Measurements from ENCODE around the gene RANBP10.

The RANBP10 gene

DNA sequence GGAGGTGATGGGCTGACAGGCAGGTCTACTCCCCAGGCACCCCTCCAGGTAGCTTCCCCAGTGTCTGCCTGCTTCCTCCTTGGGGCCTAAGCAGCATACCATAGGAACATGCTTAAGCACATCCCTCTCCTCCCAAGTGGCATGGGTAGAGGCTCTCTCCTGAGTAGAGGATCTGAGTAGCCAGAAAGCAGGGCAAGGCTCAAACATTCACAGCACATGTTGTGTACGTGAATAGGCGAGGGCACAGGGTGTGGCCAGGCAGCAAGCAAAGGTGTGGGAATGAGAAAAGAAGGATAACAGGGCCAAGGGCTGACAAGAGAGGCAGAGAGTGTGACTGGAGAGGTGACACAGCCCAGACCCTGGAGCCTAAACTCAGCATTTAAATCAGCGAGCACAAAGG is 57.5 kb downstream of the RANBP10 start:
- DNase-seq (ENCODE audit: low read depth in 2 of 2), result no peak

DNA sequence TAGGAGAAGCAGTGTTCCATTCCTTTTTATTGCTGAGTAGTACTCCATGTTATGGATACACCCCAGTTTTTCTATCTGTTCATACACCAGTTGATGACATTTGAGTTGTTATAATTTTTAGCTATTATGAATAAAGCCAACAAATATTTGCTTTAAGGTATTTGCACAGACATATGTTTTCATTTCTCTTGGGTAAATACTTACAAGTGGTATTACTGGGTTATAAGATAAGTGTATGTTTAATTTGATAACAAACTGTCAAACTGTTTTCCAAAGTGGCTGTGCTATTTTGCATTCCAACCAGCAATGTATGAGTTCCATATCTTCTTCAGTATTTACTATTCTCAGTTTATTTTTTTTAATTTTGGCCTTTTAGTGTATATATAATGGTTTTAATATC is 59.5 kb downstream of the RANBP10 start:
- no peak for DNase-seq (ENCODE audit: low read depth in 2 of 2)

DNA sequence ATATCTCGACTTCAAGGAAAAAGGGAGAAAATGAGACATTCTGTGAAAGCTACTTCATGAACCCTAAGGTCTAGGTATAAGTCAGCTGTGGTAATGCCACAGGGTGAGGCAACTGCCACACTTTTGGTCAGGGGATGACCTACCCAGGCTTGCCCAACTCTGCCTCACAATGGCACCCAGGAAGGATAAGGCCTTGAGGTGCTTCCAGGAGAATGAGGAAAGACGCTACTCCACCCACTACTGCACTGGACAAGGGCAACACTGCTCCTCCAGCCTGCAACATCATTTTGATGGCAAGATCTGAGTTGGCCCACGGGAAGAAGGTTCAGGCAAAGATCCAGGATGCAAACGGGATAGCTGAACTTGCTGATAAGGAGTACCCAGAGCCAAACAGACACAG is 65.2 kb downstream of the RANBP10 start:
- DNase-seq (ENCODE audit: low read depth in 2 of 2), result no peak

DNA sequence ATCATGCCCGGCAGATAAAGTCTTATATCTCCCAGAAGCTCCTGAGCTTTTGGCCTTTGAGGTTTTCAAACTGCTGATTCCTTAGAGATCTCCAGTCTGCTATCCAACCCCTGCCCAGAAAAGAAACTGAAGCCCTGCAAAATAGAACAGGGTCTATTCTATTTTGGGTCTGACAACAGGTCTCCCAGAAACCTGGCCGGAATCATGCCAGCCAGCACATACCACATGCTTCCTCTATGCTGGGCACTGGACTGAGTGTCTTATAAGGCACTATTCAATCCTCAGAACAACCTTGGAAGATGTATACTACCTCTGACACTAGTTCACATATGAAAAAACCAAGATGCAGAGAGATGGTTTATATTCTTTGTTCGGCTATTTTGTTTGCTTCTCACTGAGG is 66.0 kb downstream of the RANBP10 start:
- DNase-seq (ENCODE audit: low read depth in 2 of 2), result no peak

DNA sequence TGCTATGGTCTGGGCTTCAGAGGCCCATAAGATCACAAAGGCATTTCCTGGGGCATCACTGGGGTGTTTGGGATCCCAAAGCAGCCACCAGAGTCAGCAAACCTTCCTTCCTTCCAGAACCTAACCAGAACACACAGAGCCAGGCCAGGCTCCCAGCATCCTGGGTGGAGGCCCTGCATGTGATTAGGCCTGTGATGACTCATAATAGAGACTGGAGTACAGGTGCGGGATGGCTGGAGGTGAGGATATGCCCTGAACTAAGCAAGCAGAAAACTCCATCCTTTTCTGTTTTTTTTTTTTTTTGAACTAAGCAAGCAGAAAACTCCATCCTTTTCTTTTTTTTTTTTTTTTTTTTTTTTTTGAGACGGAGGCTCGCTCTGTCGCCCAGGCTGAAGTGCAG is 69.5 kb downstream of the RANBP10 start:
- DNase-seq (ENCODE audit: low read depth in 2 of 2), result no peak

DNA sequence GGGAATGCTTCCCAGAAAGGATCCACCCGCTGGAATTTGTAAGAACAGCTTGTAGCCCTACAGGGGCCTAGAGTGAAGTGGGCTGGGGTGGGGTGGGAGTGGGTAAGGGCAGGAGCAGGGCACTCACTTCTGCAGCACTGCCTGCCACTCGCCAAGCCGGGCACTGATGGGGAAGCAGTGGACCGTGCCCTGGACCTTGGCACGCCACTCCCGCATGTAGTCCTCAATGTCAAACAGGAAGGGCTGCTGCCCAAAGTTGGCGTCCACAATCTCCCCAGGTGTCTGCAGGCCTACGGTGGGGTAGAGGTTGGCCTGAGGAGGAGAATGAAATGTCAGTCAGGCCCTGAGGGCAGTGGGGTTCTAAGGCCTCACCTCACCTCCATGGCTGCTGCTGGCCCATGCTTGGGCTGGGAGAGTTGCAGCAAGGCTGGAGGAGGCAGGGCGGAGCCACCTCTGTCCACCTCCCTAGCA is 71.6 kb downstream of the RANBP10 start:
- DNase-seq (ENCODE audit: low read depth in 2 of 2), result no peak

DNA sequence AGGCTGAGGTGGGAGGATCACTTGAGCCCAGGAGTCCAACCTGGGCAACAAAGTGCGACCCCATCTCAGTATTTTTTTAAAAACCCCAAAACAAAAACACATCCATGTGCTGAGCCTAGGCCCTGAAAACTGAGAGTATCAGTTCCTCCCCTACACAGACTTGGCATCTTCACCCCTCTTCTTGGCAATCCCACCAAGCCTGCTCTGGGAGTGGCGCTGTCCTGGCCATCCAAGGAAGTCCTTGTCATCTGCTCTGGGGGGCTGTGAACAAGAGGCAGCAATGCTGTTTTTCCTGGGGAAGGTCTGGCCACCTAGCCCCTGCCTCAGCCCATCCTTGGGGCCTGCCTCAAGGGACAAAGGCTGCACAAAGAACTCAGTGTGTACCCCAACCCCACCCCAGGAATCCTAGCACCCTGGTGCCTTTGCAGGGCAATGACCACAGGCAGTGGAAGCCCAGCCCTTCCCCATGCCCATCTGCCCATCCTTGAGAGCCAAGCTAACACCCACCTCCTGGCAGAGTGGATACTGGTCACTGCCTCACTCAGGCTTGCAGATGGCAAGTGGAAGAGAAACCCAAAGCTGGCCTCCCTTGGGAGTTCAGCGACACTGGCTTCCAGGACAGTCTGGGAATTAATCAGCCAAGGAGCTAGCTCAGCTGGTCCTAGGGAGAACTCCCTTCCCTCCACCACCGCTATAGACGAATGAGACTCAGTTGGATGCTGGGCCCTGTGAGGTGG is 72.5 kb downstream of the RANBP10 start:
- no peak for DNase-seq (ENCODE audit: low read depth in 2 of 2)

DNA sequence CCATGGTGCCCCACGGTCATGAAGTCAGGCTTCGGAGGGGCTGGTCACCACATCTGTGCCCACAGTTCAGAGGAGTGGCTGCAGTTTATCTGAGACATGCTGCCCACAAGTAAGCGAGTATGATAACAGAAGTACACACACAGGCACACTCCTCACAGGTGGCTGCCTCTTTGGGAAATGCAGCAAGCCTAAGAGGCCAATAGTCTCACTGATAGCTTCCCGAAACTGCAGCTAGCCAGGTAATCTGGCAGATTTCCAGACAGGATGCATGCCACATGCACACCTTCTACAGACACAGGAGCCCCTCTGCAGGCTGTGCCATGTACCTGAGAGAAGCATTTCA is 74.6 kb downstream of the RANBP10 start:
- DNase-seq (ENCODE audit: low read depth in 2 of 2), result no peak

DNA sequence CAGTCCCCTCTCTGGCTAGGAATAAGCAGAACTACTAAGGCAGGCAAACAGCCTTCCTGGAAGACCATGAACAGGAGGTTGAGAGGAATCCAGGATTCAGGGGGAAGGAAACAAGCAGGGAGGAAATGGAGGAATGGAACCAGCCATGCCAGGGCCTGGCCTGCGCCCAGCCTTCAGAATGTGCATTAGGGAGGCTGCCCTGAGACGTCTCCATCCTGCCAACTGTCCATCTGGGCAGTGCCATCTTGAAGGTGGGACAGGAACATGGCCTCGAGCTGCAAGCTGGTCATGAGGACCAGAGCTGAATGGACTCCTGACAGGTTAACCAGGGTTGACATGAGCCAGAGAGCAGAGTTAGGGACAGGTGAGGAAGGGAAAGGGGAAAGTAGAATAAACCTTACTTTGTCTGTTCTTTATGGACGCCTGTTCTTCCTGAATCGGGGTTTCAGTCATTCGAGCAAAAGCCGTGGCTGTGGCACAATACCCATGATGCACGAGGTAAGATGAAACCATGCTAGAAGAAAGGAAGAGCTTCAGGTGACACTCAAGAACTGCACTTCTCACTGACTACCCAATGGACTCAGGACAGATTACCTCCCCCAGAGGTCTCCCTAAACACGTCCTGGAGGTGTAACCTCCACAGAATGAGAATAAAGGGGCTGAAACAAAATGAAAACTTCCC is 75.1 kb downstream of the RANBP10 start:
- DNase-seq (ENCODE audit: low read depth in 2 of 2), result no peak

DNA sequence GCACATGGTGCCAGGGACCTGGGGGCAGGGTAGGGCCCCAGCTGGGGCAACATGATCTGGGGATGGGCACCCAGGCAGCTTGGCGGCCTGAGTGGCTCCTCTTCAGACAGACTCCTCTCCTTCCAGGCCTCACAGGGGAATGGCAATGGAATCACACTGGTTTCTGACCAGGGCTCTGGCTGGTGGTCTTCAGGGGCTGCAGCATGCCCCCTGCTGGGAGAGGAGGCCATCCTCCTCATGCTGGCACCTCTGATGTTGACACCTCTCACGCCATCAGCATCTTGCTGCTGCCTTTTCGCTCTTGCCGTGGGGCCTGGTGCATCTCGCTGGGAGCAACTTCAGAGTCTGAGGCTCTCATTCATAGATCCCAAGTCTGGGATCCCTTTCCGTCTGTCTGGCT is 76.0 kb downstream of the RANBP10 start:
- no peak for DNase-seq (ENCODE audit: low read depth in 2 of 2)

DNA sequence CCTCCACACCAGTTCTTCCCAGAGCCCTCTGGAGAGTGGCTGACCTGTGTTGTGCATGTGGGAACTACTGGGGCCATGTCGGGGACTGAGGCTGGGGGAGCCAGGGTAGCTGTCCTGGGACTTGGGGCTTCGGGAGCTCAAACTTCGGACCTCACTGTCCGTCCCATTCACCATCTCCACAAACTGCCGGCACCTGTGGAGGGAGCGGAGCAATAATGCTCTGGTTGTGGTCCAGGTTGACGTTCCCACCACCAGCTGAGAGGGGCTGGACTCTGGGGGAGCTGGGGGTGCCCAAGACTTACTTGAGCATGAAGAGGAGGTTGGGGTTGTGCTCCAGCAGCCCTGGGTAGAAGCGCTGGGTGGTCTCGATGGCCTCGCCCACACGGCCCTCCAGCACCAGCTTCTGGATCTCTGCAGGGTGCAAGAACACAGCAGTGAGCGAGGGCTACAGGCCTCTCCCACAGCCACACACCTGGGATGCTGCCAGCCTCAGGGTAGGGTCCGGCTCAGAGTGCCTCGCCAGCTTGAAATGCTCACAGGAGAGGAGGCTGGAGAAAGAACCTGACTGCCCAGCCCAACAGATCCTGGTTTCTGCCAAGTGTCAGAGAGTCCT is 76.6 kb downstream of the RANBP10 start:
- DNase-seq (ENCODE audit: low read depth in 2 of 2), result no peak

DNA sequence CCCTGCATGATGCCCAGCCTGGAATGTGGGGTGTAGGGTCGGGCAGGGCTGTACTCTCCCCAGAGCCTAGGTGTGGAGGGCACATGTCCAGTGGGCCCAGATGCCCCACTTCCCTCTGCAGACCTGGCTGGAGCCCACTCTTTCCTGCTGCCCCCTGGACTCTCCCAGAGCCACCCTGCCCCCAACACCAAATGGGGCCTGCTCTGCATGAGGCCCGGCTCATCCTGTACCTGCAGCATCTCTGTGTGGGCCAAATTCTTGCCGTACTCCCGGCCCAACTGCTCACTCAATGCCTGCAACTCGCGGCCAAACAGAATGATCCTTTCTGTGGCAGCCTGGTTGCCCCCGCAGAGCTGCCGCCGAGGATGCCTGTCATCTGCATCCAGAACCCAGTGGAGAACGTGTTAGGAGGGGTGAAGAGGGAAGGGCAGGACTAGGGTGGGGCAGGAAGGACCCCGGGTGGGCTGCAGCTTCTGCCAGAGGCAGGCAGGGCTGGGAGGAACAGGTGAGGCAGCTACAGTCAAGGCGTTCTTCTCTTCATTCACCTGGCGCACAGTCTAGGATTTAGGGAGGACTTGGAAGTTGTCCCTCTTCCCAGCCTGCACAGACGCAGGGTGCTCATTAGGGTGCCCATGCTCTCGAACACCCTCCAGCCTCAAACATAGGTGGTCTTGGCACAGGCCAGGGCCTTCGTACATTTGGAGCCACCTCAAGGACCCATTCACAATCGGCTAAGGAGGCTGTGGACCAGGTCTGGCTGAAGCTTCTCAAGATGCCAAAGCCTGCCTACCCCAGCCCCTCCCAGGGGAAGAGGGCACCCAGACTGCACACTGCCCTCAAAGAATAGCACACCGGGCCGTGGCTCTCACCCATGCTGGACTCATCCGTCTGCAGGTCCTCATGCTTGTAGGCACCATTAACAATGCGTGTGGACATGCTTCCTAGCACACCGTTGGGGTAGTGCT is 78.6 kb downstream of the RANBP10 start:
- DNase-seq (ENCODE audit: low read depth in 2 of 2), result no peak

DNA sequence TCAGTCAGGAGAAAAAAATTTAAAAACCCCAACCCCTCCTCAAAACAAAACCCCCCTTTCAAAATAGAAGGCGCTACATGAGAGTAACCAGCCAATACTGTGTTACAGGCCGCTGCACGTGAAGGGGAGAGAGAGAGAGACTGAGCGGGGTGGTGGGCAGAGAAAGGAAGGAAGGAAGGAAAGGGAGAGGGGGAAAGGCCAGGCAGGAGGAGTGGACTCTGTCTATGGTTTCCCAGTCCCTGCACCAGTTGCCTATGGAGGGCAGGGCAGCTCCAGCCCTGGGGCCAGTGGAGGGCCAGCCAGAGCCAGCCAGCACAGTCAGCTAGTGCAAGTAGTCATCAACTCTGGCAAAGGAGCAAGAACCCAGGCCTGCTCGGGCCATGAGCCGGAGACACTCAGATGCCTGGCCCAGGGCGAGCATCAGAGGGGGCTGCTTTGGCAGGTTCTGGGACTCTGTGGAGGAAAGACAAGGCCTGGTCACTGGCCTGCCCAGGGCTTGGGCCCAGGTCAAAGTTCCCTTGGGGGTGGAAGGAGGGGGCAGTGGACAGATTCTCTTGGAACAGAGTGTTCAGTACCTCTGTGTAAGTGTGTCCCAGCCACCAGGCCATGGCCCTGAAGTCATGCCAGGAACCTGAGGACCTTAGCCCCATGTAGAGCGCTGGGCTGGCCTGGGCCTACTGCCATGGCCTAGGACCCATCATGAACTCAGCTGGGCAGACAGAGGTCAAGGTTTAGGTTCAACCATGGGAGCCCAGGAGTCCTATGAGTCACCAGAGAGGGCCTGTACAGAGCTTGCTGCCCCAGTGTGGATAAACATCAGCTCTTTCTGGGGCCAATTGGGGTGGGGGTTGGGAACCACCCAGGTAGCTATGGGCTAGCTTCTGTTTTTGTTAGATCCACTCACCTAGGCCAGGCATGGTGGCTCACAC is 80.0 kb downstream of the RANBP10 start:
- no peak for DNase-seq (ENCODE audit: low read depth in 2 of 2)

DNA sequence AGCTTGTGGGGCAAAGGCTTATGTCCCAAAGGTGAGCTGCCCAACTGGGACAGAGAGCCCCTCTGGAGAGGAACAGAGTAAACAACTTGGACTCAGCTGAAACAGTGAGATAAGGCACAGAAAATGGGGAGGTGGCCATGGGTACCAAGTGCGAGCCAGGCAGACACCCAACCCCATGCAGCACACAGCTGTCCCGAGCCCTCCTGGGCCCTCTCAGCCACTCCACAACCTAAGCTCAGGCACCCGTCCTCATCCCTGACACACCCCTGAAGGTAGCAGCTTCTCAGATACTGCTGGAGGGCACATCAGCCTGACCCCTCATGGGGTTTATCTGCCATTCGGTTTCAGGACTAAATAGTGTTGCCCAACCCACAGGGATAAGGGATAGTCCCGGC is 82.5 kb downstream of the RANBP10 start:
- DNase-seq (ENCODE audit: low read depth in 2 of 2), result no peak

DNA sequence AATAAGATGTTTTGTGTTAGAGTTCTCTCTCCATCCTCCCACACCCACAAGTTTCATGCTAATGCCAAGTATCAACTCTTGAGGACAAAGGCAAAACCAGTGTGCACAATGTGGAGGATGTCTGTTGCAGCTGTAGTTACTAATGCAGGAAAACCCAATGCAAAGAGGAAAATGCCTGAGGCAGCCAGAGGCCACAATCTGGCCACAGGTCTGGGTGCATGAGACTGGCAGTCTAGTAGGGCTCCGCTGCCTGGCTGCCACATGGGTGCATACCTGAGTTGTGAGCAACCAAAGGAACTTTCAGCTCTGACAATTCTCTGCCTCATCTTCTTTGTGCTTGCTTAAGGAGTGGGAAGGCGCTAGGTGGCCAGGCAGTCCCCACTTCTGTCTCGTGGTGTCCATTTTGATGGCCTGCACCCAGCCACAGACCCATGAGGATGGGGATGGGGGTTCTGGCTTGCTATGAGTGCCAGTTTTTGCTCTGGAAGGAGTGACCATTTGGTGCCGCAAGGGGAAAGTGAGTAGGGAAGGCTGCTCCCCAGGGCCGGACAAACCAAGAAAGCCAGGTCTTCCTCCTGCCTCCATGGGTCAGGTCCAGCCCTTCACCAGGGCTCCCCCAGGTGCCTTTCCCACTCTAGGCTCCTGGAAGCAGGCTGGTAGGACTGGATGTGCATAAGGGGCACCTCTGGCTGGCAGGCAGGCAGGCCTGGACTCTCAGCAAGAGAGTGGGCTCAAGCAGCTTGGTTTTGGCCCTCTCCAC is 83.0 kb downstream of the RANBP10 start:
- no peak for DNase-seq (ENCODE audit: low read depth in 2 of 2)

DNA sequence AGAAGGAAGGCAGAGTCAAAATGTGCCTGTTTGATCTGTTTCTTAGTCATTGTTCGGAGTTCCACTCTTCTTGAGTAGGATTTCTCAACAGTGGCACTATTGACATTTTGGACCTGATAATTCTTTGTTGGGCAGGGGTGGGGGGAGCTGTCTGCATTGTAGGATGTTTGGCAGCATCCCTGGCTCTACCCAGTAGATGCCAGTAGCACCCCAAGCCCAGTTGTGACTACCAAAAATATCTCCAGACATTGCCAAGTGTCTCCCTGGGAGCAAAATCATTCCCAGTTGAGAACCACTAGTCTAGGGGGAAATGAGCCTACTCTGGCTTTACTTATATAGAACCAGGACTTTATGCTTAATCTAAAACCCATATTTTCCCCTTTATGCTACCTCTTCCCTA is 86.1 kb downstream of the RANBP10 start:
- DNase-seq (ENCODE audit: low read depth in 2 of 2), result no peak

DNA sequence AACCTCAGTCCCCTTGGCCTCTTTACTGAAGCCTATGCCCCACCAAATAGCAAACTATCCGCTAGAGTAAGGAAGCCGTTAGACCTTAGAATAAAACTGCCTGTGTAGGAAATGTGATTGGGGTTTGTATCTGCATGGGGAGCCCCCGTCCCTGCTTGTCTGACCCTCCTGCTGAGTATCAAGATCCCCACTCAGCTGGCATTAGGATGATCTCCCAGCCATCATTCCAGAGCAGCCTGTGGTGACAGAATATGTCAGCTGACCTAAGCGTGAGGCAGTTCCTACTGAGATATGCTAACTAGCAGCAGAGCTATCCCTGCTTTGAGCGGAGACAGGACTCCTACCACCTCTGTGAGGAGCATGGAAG is 86.6 kb downstream of the RANBP10 start:
- no peak for DNase-seq (ENCODE audit: low read depth in 2 of 2)

DNA sequence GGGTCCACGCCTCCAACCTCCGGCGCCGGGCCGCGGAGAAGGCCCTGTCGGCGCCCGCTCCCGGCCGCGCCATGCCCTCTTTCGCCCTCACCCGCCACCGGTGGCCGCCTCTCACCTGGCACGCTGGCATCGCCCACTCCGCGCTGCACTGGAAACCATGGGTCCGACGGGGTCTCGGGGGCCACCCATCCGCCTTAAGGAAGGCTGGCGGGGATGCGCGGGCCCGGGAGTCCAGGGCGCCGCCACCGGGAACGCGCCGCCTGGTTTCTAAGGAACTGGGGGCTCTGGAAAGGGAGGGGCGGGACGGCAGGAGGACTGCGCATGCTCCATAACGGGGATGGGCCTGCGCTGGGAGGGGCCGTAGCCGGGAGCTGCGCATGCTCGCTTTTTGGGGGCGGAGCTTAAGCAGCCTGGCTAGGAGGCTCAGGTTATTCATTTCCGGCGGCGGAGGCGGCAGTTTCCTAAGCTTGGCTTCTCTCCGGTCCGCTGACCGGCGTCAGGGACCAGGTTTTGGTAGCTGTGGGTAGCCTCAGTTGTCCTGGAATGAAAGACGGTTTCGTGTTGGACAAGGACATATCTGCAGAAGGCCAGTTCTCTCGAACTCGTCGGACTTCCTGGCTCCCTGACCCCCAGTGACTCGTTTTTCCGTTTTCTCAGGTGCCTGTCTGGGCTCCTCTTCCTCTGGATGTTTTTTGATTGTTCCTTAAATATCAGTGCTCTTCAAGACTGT is 87.1 kb downstream of the RANBP10 start, which contains the start of gene GFOD2:
Gene GFOD2, minus strand, starts transcription at position 269 of the 730 bp plus-strand sequence. CDS start 33,601 bp downstream, outside the sequence.
- peak; percentile 84 to 86 for DNase-seq (ENCODE audit: low read depth in 2 of 2)

DNA sequence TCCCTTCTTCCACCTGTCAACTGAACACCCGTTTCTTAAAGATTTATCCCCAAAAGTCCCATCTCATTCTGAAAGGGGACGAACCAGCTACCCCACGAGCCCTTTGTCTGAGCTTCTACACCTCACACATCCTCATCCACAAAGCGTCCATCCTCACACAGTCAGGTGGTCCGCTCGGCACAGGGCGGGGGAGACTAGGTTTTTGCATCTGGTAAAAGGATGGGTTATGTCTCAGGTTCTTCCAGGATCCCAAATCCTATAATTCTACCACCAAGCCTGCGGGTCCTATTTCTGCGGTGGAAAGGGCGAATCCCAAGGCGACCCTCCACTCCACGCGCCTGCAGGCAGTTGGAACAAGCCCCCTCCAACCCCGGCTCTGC is 87.7 kb downstream of the RANBP10 start:
- DNase-seq (ENCODE audit: low read depth in 2 of 2), result no peak
